DMS 273 treated with DMSO at 0.1 percent for 48 hours (cell line): Measurements from ENCODE around the gene TAGLN.

ENCODE experiments used
- DNase-seq: peaks from one replicate; lab custom pipeline; 2025; lab: John Stamatoyannopoulos, UW

Gene TAGLN

GRCh38 chr11:117199053-117199915, at the start of gene TAGLN:
TAGLN (plus strand) TSS chr11:117199370; CDS start chr11:117203014, 3,644 bp downstream.
- no peak for DNase-seq

GRCh38 chr11:117152066-117152465, 47.1 kb upstream of the TAGLN start:
- no peak for DNase-seq

- no peak for DNase-seq
These were observed 44.7 kb upstream of the TAGLN start for GRCh38 chr11:117154468-117154867.

- no peak for DNase-seq
These were observed 41.7 kb upstream of the TAGLN start for GRCh38 chr11:117157507-117157906.

GRCh38 chr11:117159892-117160291, 39.3 kb upstream of the TAGLN start:
- no peak for DNase-seq

- DNase-seq: no peak
These were observed 38.3 kb upstream of the TAGLN start for GRCh38 chr11:117160826-117161225.

GRCh38 chr11:117166491-117166890, 32.7 kb upstream of the TAGLN start:
- DNase-seq: no peak

GRCh38 chr11:117169736-117170135, 29.4 kb upstream of the TAGLN start:
- DNase-seq: no peak

GRCh38 chr11:117170210-117170609, 29.0 kb upstream of the TAGLN start:
- no peak for DNase-seq

- DNase-seq: no peak
These were observed 28.2 kb upstream of the TAGLN start for GRCh38 chr11:117171007-117171403.

GRCh38 chr11:117171404-117172061, 27.6 kb upstream of the TAGLN start:
- DNase-seq: no peak

GRCh38 chr11:117172724-117173421, 26.3 kb upstream of the TAGLN start:
- DNase-seq: no peak

- DNase-seq: no peak
These were observed 24.1 kb upstream of the TAGLN start for GRCh38 chr11:117175104-117175503.

- no peak for DNase-seq
These were observed 23.4 kb upstream of the TAGLN start for GRCh38 chr11:117175781-117176180.

GRCh38 chr11:117176186-117176585, 23.0 kb upstream of the TAGLN start:
- no peak for DNase-seq

GRCh38 chr11:117177534-117178209, 21.5 kb upstream of the TAGLN start:
- no peak for DNase-seq

GRCh38 chr11:117178210-117179034, 20.7 kb upstream of the TAGLN start, which contains the start of gene SIDT2:
SIDT2 (plus strand) TSS chr11:117178743; CDS start chr11:117179264, 521 bp downstream.
- DNase-seq: peak; percentile 25

- no peak for DNase-seq
These were observed 19.8 kb upstream of the TAGLN start for GRCh38 chr11:117179048-117179999.

- DNase-seq: no peak
These were observed 19.1 kb upstream of the TAGLN start for GRCh38 chr11:117180020-117180419.
